Hepatocyte (in vitro differentiated cells): ENCODE measurements around the gene MACROD2.

Experiments
- CTCF ChIP-seq: fragments of 200-600 bp; sonication (generic); IDR thresholded peaks from 2 replicates; pipeline ENCODE4 v1.5.1; 2016; ENCODE audit warnings: antibody characterized with exemption, mild to moderate bottlenecking; ENCODE audit not compliant: poor library complexity
- EZH2 ChIP-seq: fragments of 200-600 bp; sonication (generic); IDR thresholded peaks from 2 replicates; pipeline ENCODE4 v1.6.1; 2016; ENCODE audit warnings: antibody characterized with exemption, mild to moderate bottlenecking, borderline replicate concordance
- EZH2phosphoT487 ChIP-seq: fragments of 200-600 bp; sonication (generic); IDR thresholded peaks from one replicate; pipeline ENCODE4 v1.6.1; 2018; ENCODE audit warnings: antibody characterized with exemption, mild to moderate bottlenecking, low read depth, moderate library complexity; ENCODE audit not compliant: unreplicated experiment, severe bottlenecking

- no peak for TF ChIP-seq CTCF
- no peak for TF ChIP-seq EZH2
- no peak for TF ChIP-seq EZH2phosphoT487
Measured at GRCh38 chr20:15986690-15987089, 1991.4 kb downstream of the MACROD2 start.
